ENCODE results near the gene TMEM108.

Gene TMEM108

GRCh38 chr3:133393204-133393603 is 355.0 kb downstream of the TMEM108 start:
- DNase-seq, result no peak

- no peak for DNase-seq
Measured at GRCh38 chr3:133393691-133394474, 355.7 kb downstream of the TMEM108 start.

GRCh38 chr3:133394561-133395311 is 356.5 kb downstream of the TMEM108 start:
- DNase-seq, result no peak

DNA sequence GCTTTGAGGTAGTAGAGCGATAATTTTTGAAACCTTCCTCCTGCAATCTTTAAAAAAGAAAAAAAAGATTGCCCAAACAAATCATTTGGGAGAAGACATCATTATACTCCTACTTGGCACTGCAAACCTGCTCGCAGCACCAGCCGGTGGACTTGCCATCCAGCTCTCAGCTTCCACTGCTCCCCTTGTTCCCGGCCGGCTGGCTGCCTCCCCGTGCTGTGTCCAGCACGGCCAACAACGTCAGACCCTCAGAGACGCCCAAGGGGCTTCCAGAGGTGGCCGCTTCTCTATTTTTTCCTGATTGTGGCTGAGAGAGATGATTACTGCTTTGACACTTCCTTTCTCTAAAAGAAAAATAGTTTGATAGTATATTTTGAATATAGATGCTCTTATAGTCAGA is 358.7 kb downstream of the TMEM108 start:
- DNase-seq, result no peak

GRCh38 chr3:133400006-133400515 is 361.9 kb downstream of the TMEM108 start, which contains the start of gene BFSP2:
BFSP2 (plus strand) TSS chr3:133400056; CDS start chr3:133400084, 28 bp downstream.
- DNase-seq, result no peak

DNA sequence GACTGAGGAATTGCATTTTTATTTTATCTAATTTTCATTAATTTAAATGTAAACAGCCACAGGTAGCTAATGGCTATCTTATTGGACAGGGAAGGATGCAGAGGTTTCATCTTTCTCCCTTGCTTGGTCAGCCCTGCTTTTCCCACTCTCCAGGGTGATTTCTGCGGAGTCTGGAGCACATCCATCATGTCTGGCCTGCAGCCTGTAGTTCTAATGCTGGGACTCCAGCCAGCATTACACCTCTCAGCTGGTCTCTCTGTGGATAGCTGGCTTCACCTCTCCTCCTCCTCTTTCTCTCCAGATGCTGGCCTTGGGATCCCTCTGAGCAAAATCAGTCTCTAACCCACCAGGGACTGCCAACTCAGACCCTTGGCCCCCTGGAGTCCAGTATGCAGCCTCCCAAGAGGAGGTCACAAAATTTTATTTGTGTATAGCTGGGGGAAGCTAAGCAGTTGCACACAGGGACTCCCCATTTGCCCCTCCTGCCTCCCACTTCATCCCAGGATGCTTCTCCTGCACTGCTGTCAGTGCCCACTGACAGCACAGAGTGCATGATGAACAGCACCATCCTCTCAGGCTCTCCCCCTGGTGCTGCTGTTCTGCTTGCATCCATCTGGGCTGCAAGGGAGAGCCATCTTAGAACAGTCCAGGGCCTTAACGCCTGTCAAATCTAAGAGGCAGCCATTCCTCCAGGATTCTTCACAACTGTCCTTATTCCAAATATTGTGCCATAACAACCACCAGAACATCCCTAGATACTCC is 363.4 kb downstream of the TMEM108 start:
- no peak for DNase-seq

DNA sequence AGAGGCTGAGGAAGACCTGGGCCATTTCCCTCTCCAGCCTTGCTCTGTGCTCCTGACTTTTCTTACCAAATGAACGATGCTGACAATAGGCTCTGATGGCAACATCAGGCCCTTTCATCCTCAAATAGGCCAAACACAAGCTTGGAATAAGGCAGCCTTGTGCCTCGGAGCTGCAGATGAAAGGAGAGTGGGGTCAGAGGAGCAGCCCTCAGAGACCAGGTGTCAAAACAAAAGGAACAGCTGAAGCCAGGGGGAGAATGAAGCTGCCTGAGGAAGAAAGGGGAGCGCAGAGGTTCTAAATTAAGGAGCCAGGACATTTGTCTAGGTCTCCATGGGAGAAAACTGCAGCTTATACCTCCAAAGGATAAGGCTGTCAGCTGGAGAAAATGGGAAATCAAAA is 366.7 kb downstream of the TMEM108 start:
- DNase-seq, result no peak

- no peak for DNase-seq
Measured at GRCh38 chr3:133408366-133408765, 370.2 kb downstream of the TMEM108 start.

GRCh38 chr3:133408961-133409360 is 370.8 kb downstream of the TMEM108 start:
- DNase-seq, result no peak

- DNase-seq, result no peak
Measured at GRCh38 chr3:133410191-133410892, 372.2 kb downstream of the TMEM108 start.

GRCh38 chr3:133412183-133413132 is 374.3 kb downstream of the TMEM108 start:
- DNase-seq, result no peak

- no peak for DNase-seq
Measured at GRCh38 chr3:133413161-133414020, 375.2 kb downstream of the TMEM108 start.

DNA sequence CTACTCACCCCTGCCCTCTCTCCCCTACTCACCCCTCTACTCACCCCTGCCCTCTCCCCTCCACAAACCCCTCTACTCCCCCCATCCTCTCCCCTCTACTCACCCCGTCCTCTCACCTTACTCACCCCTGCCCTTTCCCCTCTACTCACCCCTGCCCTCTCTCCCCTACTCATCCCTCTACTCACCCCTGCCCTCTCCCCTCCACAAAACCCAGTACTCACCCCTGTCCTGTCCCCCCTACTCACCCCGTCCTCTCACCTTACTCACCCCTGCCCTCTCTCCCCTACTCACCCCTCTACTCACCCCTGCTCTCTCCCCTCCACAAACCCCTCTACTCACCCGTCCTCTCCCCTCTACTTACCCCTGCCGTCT is 375.8 kb downstream of the TMEM108 start:
- no peak for DNase-seq

DNA sequence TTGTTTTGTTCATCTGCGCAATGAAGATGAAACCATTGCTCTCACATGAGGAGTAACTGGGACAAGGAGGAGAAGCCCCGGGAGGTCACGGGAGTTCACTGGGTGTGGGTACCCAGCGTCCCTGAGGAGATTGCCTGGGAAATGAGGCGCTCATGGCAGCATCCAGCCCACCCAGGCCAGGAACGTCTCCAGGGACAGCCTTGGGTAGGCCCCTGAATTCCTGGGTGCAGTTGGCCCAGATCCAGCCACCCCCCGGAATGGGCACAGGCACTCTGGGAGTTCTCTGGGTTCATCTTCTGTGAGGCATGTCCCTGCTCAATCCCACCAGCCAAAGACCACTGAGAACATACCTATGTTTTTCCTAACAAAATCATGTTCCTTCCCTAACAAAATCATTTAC is 380.2 kb downstream of the TMEM108 start:
- no peak for DNase-seq

DNA sequence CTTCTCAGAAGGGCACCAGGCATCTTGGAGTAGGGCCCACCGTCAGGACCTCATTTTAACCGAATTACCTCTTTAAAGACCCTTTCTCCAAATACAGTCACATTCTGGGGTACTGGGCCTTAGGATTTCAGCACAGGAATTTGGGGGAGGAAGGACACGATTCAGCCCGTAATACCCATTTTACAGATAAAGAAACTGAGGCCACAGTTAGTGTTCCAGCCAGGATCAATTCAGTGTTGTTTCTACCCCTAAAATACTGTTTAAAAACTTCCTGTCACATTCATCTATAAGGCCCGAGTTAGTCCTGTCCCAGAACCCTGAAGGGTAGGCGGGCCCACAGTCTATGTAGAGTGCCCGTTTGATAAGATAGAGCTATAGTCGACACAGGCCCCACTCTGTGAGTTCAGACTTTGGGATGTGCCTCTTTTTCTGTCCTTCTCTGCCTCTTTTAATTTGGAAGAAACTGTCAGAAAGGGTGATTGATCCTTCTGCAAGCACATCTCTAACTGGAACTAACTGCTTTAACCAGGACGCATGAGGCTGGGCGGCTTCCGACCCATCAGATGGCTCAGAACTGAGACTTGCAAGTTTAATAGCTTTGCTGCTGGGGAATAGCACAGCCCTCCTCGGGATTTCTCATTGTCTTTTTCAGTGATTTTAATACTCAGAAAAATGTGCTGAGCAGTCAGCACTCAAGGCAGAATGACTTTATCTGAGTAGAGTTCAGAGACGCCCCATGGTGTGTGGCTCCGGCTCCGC is 381.1 kb downstream of the TMEM108 start:
- DNase-seq, result no peak

DNA sequence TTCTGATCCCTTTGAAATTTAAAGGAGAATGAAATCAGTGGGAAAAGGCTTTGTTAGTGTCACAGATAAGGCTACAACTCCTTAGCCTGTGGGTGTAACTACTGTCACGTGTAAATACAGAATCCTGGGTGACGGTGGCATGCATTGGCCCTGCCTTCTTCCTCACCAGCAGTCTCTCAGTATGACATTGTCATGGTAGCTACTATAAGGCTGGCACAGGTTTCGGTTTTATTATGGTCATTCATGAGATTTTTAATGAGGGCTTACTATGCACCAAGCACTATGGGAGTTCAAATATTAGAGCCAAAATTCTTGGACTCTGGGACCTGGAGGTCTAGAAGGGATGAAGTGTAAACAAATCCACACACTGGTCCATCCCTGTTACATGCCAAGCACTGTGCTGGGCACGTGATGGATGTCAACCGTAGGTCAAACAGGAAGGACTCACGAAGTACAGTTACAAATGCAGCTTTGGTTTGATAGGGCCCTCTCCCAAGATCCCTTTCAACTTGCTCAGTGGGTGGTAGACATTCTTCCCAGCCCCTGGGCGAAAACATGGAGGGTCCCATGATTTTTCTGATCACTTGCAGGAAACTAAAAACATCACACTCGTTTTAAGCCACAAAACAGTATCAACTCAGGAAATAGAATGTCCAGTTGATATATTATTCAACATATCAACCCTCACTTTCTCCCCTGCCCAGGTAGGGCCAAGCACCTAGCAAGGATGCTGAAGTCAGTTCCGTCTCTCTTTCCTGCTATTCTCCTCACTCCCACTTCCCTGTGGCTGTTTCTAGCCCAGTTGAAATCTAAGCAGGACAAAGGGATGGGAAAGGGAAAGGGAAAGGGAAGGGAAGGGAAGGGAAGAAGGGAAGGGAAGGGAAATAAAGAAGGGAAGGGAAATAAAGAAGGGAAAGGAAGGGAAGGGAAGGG is 387.0 kb downstream of the TMEM108 start:
- no peak for DNase-seq

GRCh38 chr3:133425898-133426297 is 387.7 kb downstream of the TMEM108 start:
- no peak for DNase-seq

- DNase-seq, result no peak
Measured at GRCh38 chr3:133426721-133427120, 388.5 kb downstream of the TMEM108 start.

Data from NCI-H2107 (cell line).